Measurements from ENCODE around the gene PNPLA8.
"Not testable (repeated sequence)": the region's sequence is repeated elsewhere in the genome, so short reads cannot be mapped to it uniquely, and the experiment has no call there.

The PNPLA8 gene

GRCh38 chr7:108525985-108526767, at the start of gene PNPLA8:
Gene PNPLA8, minus strand, starts transcription at chr7:108526135. Its CDS starts 10,644 bp downstream, at chr7:108515491.
- peak; percentile 100 for DNase-seq (ENCODE audit: low spot score)

- no peak for DNase-seq (ENCODE audit: low spot score)
These were observed 49.2 kb upstream of the PNPLA8 start for GRCh38 chr7:108575156-108575555.

- no peak for DNase-seq (ENCODE audit: low spot score)
These were observed 46.5 kb upstream of the PNPLA8 start for GRCh38 chr7:108572480-108572879.

GRCh38 chr7:108570146-108570755, 44.3 kb upstream of the PNPLA8 start:
- peak; percentile 85 for DNase-seq (ENCODE audit: low spot score)

GRCh38 chr7:108569381-108570145, 43.6 kb upstream of the PNPLA8 start, which contains the start of the genes DNAJB9 and THAP5:
Gene DNAJB9, plus strand, starts transcription at chr7:108569874. Its CDS starts 1,853 bp downstream, at chr7:108571727.
Gene THAP5, minus strand, starts transcription at chr7:108569706. Its CDS starts 137 bp downstream, at chr7:108569569.
- peak; percentile 100 for DNase-seq (ENCODE audit: low spot score)

GRCh38 chr7:108568801-108569380, 43.0 kb upstream of the PNPLA8 start:
- peak; percentile 22 for DNase-seq (ENCODE audit: low spot score)

GRCh38 chr7:108565987-108566386, 40.1 kb upstream of the PNPLA8 start:
- no peak for DNase-seq (ENCODE audit: low spot score)

- DNase-seq (ENCODE audit: low spot score): no peak
These were observed 35.2 kb upstream of the PNPLA8 start for GRCh38 chr7:108561047-108561619.

- DNase-seq (ENCODE audit: low spot score): no peak
These were observed 33.3 kb upstream of the PNPLA8 start for GRCh38 chr7:108559253-108559652.

- no peak for DNase-seq (ENCODE audit: low spot score)
These were observed 31.7 kb upstream of the PNPLA8 start for GRCh38 chr7:108557617-108558016.

- no peak for DNase-seq (ENCODE audit: low spot score)
These were observed 31.3 kb upstream of the PNPLA8 start for GRCh38 chr7:108557191-108557590.

GRCh38 chr7:108556665-108557064, 30.7 kb upstream of the PNPLA8 start:
- DNase-seq (ENCODE audit: low spot score): not testable (repeated sequence)

GRCh38 chr7:108548141-108548896, 22.4 kb upstream of the PNPLA8 start:
- DNase-seq (ENCODE audit: low spot score): not testable (repeated sequence)

GRCh38 chr7:108541478-108541877, 15.5 kb upstream of the PNPLA8 start:
- DNase-seq (ENCODE audit: low spot score): no peak

- not testable (repeated sequence) for DNase-seq (ENCODE audit: low spot score)
These were observed 12.8 kb upstream of the PNPLA8 start for GRCh38 chr7:108538685-108539084.

GRCh38 chr7:108538236-108538635, 12.3 kb upstream of the PNPLA8 start:
- not testable (repeated sequence) for DNase-seq (ENCODE audit: low spot score)

- no peak for DNase-seq (ENCODE audit: low spot score)
These were observed 11.3 kb upstream of the PNPLA8 start for GRCh38 chr7:108537229-108537628.

GRCh38 chr7:108535744-108536143, 9.8 kb upstream of the PNPLA8 start:
- no peak for DNase-seq (ENCODE audit: low spot score)

- no peak for DNase-seq (ENCODE audit: low spot score)
These were observed 9.3 kb upstream of the PNPLA8 start for GRCh38 chr7:108535257-108535656.

- no peak for DNase-seq (ENCODE audit: low spot score)
These were observed 7.8 kb upstream of the PNPLA8 start for GRCh38 chr7:108533712-108534111.

GRCh38 chr7:108529341-108529740, 3.4 kb upstream of the PNPLA8 start:
- no peak for DNase-seq (ENCODE audit: low spot score)

Measured in RKO (cell line).